ENCODE results near the gene EMX1. TPM values are rescaled to one million over a fixed set of nuclear protein-coding genes. Genes with fewer than 3 reads are reported as not detected.

EMX1 gene
- total RNA-seq, 4 donors from 2014 or later = 0.15 TPM; not detected in 3

GRCh38 chr2:72891091-72891818 is 26.1 kb upstream of the EMX1 start:
- peaks cover 11 to 55% (median 23%) of the 10 kb centered on the region in 3 donors for H3K4me1 ChIP-seq
- DNase-seq = no peak
- intact Hi-C loops (cut with DNase I) = loop anchor here (10.0 kb wide), 1 partner anchor 284 kb away; no protein-coding TSS in a partner anchor
- peaks cover 0 to 32% (median 6%) of the 10 kb centered on the region in 3 donors for H3K36me3 ChIP-seq
- no peak overlapping the region for H3K27ac ChIP-seq
- WGBS, 2 donors = 70 to 82% methylated on average over 3 to 6 of the region's 8 CpGs
- no peaks in the 10 kb centered on the region for H3K9me3 ChIP-seq
- TF ChIP-seq POLR2A (IDR thresholded peaks at IDR 0.05) (no peak), CTCF (IDR thresholded peaks at IDR 0.05) (no peak)
- no peak overlapping the region for H3K4me3 ChIP-seq
- peaks cover 0 to 29% (median 0%) of the 10 kb centered on the region in 4 donors for H3K27me3 ChIP-seq

DNA sequence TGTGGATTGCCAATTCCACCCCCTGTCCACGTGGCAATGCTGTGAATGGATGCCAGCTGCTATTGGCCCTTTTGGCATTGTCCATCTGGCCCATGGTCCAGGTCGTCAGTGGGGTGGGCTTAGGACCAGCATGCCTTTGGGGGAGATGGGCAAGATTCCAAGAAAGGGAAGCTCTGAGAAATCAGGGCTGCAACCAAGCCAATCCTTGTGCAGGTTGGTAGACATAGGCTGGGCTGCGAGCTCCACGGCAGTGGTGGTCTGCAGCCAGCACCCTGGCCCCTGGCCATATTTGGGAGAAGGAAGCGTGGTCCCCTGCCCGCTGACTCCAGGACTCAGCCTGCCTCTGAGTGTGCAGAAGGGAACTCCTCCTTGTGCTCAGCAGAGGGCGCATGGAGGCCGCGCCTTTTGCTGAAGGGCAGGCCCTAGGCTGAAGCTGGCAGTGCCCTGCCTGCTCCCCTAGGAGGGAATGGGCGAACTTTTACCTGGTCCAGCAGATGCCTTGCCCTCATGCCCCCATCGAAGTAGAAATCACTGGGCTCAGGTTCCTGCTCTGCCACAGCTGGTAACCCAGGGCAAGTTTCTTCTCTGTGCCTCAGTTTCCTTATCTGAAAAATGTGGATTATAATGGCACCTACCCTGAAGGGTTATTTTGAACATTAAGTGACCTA is 24.7 kb upstream of the EMX1 start:
- TF ChIP-seq POLR2A (IDR thresholded peaks at IDR 0.05) = no peak
- peak in 5 of 6 experiments; percentile 54 to 78 (median 59) for TF ChIP-seq CTCF (IDR thresholded peaks at IDR 0.05)
- Histone ChIP-seq H3K9me3 (no peaks in the 10 kb centered on the region), H3K4me1 (peaks cover 11 to 45% (median 20%) of the 10 kb centered on the region in 3 donors), H3K4me3 (no peak overlapping the region), H3K27ac (no peak overlapping the region), H3K36me3 (peaks cover 0 to 32% (median 6%) of the 10 kb centered on the region in 3 donors), H3K27me3 (peaks cover 0 to 40% (median 0%) of the 10 kb centered on the region in 4 donors)
- intact Hi-C loops (cut with DNase I) = loop anchor here (10.0 kb wide), 1 partner anchor 282 kb away; no protein-coding TSS in a partner anchor
- DNase-seq = no peak
- 26 to 28% methylated on average over 6 to 9 of the region's 11 CpGs for WGBS, 2 donors

- WGBS, 2 donors = 43% methylated on average over 4 of the region's 15 CpGs; no CpG with 5 or more reads in 1 of the 2 donors
These were observed 23.6 kb upstream of the EMX1 start for GRCh38 chr2:72893594-72894319.

GRCh38 chr2:72894514-72894913 is 22.8 kb upstream of the EMX1 start:
- Histone ChIP-seq H3K4me3 (no peak overlapping the region), H3K36me3 (peaks cover 0 to 31% (median 6%) of the 10 kb centered on the region in 3 donors), H3K27me3 (peaks cover 0 to 58% (median 0%) of the 10 kb centered on the region in 4 donors), H3K4me1 (peaks cover 0 to 29% (median 9%) of the 10 kb centered on the region in 3 donors), H3K9me3 (no peaks in the 10 kb centered on the region), H3K27ac (no peak overlapping the region)
- intact Hi-C loops (cut with DNase I) = loop anchor here (10.0 kb wide), 1 partner anchor 280 kb away; no protein-coding TSS in a partner anchor
- DNase-seq = no peak
- 40 to 45% methylated on average over 1 to 4 of the region's 9 CpGs for WGBS, 2 donors
- TF ChIP-seq POLR2A (IDR thresholded peaks at IDR 0.05) (no peak), CTCF (IDR thresholded peaks at IDR 0.05) (no peak)

More at GRCh38 chr2:72893594-72894319, 23.6 kb upstream of the EMX1 start:
- Histone ChIP-seq H3K4me1 (peaks cover 2 to 34% (median 12%) of the 10 kb centered on the region in 3 donors), H3K27ac (no peak overlapping the region), H3K36me3 (peaks cover 0 to 32% (median 6%) of the 10 kb centered on the region in 3 donors), H3K9me3 (no peaks in the 10 kb centered on the region), H3K27me3 (peaks cover 0 to 51% (median 0%) of the 10 kb centered on the region in 4 donors), H3K4me3 (no peak overlapping the region)
- TF ChIP-seq POLR2A (IDR thresholded peaks at IDR 0.05) (no peak), CTCF (IDR thresholded peaks at IDR 0.05) (peak in 5 of 6 experiments; percentile 34 to 74 (median 44))
- intact Hi-C loops (cut with DNase I) = loop anchor here (10.0 kb wide), 1 partner anchor 281 kb away; no protein-coding TSS in a partner anchor
- DNase-seq = no peak

All from esophagus squamous epithelium (tissue), 5 donors.